Panc1 (cell line): Measurements from ENCODE around the gene SFMBT1. TPM values are rescaled to one million over a fixed set of nuclear protein-coding genes. Genes with fewer than 3 reads are reported as not detected.

Experiments used
- ATAC-seq: fragments of 200-7000 bp; cut with Tn5 transposase; 2 replicates; pipeline ENCODE4 v1.9.1; 2020; ENCODE audit warnings: mild to moderate bottlenecking, moderate library complexity
- BruUV-seq: library from RNA; stranded (reverse); fragments of 400-500 nt; replicated peaks from 2 replicates; lab custom pipeline; 2021; lab: Mats Ljungman, UMichigan
- CTCF ChIA-PET: fragments of 300-600 bp; sonication (Branson Sonifier 250); formaldehyde crosslinking; loops from one replicate; lab custom pipeline; 2022; ENCODE audit warnings: antibody characterized with exemption; lab: Charles Lee
- POLR2A ChIA-PET: fragments of 300-600 bp; sonication (Branson Sonifier 250); formaldehyde crosslinking; loops from one replicate; lab custom pipeline; 2022; ENCODE audit warnings: antibody characterized with exemption; lab: Charles Lee
- DNase-seq: peaks from one replicate; pipeline ENCODE4 v3.0.0-alpha.2; 2010; ENCODE audit warnings: low read depth, low spot score
- H3K27ac ChIP-seq: 2 replicates; pipeline ENCODE4 v1.5.1; 2011; ENCODE audit warnings: mild to moderate bottlenecking, low read length, inconsistent platforms
- H3K27me3 ChIP-seq: fragments of 200-500 bp; sonication (Bioruptor generic); 2 replicates; pipeline ENCODE4 v1.6.0; 2014; ENCODE audit warnings: low read length, inconsistent platforms; ENCODE audit not compliant: control insufficient read depth, insufficient read depth
- H3K36me3 ChIP-seq: fragments of 200-500 bp; sonication (Bioruptor generic); 2 replicates; pipeline ENCODE4 v1.5.1; 2014; ENCODE audit warnings: inconsistent platforms, mild to moderate bottlenecking, low read length, moderate library complexity; ENCODE audit not compliant: control insufficient read depth, insufficient read depth
- H3K4me1 ChIP-seq: 2 replicates; pipeline ENCODE4 v1.5.1; 2011; ENCODE audit warnings: inconsistent platforms, mild to moderate bottlenecking, low read length, moderate library complexity; ENCODE audit not compliant: control insufficient read depth, insufficient read depth
- H3K4me3 ChIP-seq, 2 experiments: 2 replicates each; pipeline ENCODE4 v1.5.1; 2011 to 2012; ENCODE audit warnings: low read depth in 2 of 2, low read length in 2 of 2, mild to moderate bottlenecking in 2 of 2, inconsistent platforms in 1 of 2, moderate library complexity in 1 of 2
- H3K9me3 ChIP-seq: fragments of 200-500 bp; sonication (Bioruptor generic); 2 replicates; pipeline ENCODE4 v1.5.1; 2014; ENCODE audit warnings: low read depth, mild to moderate bottlenecking, inconsistent platforms, low read length, moderate library complexity; ENCODE audit not compliant: control insufficient read depth, insufficient read depth
- POLR2AphosphoS5 ChIP-seq: IDR thresholded peaks from 2 replicates; pipeline ENCODE4 v1.6.1; 2012; ENCODE audit warnings: mild to moderate bottlenecking, low read depth, low read length, moderate library complexity
- SIN3A ChIP-seq: IDR thresholded peaks from 2 replicates; pipeline ENCODE4 v1.6.1; 2012; ENCODE audit warnings: low read depth, mild to moderate bottlenecking, low read length, moderate library complexity, borderline replicate concordance; ENCODE audit not compliant: insufficient read depth
- TCF7L2 ChIP-seq: IDR thresholded peaks from 2 replicates; pipeline ENCODE4 v1.6.1; 2011; ENCODE audit warnings: mild to moderate bottlenecking, low read depth, low read length, inconsistent platforms
- in situ Hi-C: cut with HindIII; loops from 2 replicates; pipeline ENCODE4 v1.10.0; 2016; ENCODE audit warnings: low sequenced_read_pairs, low pct_unique_long_range_greater_than_20kb
- intact Hi-C: fragments of 100-400 bp; cut with micrococcal nuclease; formaldehyde crosslinking; loops from one replicate; pipeline ENCODE4 v1.10.0; 2022; ENCODE audit not compliant: unreplicated experiment
- total RNA-seq: library from RNA; stranded (reverse); gene quantifications from one replicate; pipeline ENCODE4 v1.2.1, GENCODE V29; 2021; ENCODE audit not compliant: unreplicated experiment
- TF ChIP-seq, protein P1 (sequence below): fragments of 450-650 bp; IDR thresholded peaks from 2 replicates; pipeline ENCODE4 v1.5.1; 2017; ENCODE audit warnings: mild to moderate bottlenecking
- TF ChIP-seq, protein P2 (sequence below), 2 experiments: IDR thresholded peaks; 2 replicates each; pipeline ENCODE4 v1.6.1; 2011 to 2012; ENCODE audit warnings: low read depth in 2 of 2, control low read depth in 1 of 2, low read length in 1 of 2, mild to moderate bottlenecking in 1 of 2, moderate library complexity in 1 of 2; ENCODE audit not compliant: insufficient read depth in 1 of 2

SFMBT1 gene
- total RNA-seq, 1 experiment from 2014 or later: 24.4 TPM

DNA sequence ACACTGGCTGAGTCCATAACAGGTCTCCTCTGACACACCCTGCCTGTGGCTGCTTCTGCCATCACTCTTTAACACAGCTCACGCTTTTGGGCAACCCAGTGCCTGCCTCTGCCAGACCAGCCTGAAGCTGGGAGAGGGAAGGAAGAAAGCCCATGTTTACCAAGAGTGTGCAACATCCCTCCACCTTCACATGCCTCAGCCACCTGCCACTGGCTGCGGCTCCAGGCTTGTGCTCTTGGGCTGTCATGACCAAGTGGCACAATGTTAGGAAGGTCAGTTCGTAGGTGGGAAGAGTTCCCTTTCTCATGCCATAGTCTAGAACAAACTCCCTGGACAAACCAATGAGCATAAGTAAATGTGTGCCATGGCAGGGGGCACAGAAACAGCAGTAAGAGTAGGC is 168.8 kb downstream of the SFMBT1 start:
- intact Hi-C loops: no loop called here
- no peak for ATAC-seq
- POLR2A ChIA-PET: no interaction called here

DNA sequence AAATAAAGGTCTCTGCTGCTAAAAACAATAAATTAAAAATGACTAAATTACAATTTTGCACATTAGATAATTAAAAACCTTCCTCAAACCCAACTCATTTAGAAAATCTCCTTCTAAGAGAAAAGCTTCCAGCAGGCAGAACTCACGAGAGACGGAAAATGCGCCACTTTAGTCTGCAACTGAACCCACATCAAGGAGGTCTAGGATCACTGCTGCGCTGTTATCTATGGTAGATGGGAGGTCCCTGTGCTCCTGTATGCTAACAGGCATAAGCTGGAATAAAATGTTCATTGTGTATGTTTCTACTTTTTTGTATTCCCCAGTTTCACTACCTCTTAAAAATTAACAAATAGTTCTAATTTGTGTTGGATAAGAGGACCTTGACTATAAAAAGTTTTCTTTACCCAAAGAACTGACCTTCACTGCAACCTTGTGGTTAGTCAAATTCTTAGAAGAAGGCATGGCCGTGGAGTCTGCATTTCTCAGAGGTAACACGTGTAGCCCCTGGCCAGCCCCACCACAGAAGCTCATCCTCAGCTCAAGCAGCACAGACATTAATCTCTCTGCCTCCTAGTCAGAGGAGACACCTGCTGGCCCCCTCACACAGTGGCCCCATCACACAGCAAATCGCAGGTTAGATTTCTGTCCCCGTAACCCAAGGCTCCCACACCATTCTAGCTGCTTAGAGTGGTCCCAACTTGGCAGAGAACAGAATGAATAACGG is 170.8 kb downstream of the SFMBT1 start:
- TF ChIP-seq POLR2AphosphoS5 (no peak), SIN3A (no peak), TCF7L2 (no peak)
- TF ChIP-seq, protein P1, sequence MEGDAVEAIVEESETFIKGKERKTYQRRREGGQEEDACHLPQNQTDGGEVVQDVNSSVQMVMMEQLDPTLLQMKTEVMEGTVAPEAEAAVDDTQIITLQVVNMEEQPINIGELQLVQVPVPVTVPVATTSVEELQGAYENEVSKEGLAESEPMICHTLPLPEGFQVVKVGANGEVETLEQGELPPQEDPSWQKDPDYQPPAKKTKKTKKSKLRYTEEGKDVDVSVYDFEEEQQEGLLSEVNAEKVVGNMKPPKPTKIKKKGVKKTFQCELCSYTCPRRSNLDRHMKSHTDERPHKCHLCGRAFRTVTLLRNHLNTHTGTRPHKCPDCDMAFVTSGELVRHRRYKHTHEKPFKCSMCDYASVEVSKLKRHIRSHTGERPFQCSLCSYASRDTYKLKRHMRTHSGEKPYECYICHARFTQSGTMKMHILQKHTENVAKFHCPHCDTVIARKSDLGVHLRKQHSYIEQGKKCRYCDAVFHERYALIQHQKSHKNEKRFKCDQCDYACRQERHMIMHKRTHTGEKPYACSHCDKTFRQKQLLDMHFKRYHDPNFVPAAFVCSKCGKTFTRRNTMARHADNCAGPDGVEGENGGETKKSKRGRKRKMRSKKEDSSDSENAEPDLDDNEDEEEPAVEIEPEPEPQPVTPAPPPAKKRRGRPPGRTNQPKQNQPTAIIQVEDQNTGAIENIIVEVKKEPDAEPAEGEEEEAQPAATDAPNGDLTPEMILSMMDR: no peak
- TF ChIP-seq, protein P2, sequence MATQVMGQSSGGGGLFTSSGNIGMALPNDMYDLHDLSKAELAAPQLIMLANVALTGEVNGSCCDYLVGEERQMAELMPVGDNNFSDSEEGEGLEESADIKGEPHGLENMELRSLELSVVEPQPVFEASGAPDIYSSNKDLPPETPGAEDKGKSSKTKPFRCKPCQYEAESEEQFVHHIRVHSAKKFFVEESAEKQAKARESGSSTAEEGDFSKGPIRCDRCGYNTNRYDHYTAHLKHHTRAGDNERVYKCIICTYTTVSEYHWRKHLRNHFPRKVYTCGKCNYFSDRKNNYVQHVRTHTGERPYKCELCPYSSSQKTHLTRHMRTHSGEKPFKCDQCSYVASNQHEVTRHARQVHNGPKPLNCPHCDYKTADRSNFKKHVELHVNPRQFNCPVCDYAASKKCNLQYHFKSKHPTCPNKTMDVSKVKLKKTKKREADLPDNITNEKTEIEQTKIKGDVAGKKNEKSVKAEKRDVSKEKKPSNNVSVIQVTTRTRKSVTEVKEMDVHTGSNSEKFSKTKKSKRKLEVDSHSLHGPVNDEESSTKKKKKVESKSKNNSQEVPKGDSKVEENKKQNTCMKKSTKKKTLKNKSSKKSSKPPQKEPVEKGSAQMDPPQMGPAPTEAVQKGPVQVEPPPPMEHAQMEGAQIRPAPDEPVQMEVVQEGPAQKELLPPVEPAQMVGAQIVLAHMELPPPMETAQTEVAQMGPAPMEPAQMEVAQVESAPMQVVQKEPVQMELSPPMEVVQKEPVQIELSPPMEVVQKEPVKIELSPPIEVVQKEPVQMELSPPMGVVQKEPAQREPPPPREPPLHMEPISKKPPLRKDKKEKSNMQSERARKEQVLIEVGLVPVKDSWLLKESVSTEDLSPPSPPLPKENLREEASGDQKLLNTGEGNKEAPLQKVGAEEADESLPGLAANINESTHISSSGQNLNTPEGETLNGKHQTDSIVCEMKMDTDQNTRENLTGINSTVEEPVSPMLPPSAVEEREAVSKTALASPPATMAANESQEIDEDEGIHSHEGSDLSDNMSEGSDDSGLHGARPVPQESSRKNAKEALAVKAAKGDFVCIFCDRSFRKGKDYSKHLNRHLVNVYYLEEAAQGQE (IDR thresholded peaks at IDR 0.05; ENCODE audit: insufficient read depth in 1 of 2, low read depth in 2 of 2, low read length in 1 of 2): no peak
- DNase-seq (no peak), ATAC-seq (no peak)
- Histone ChIP-seq H3K9me3 (no peaks in the 10 kb centered on the region), H3K4me3 (no peak overlapping the region), H3K27me3 (no peaks in the 10 kb centered on the region), H3K4me1 (no peaks in the 10 kb centered on the region; the same call in 1 of the 2 replicates), H3K36me3 (no peaks in the 10 kb centered on the region), H3K27ac (no peak overlapping the region)
- in situ Hi-C loops: no loop called here
- ChIA-PET POLR2A (interaction anchor here (0.6 kb wide), 1 partner anchor 59 kb away, joined by 7 read pairs; no protein-coding TSS in a partner anchor), CTCF (interaction anchor here (0.6 kb wide), 1 partner anchor 54 kb away, joined by 3 read pairs; no protein-coding TSS in a partner anchor)
- intact Hi-C loops: no loop called here
- BruUV-seq: no TSS peak

More for the DNA sequence above, 168.8 kb downstream of the SFMBT1 start:
- in situ Hi-C loops: no loop called here
- BruUV-seq: no TSS peak
- CTCF ChIA-PET: no interaction called here
- Histone ChIP-seq H3K27ac (no peak overlapping the region), H3K9me3 (no peaks in the 10 kb centered on the region), H3K4me3 (no peak overlapping the region), H3K36me3 (no peaks in the 10 kb centered on the region), H3K4me1 (no peaks in the 10 kb centered on the region; the same call in 1 of the 2 replicates), H3K27me3 (no peaks in the 10 kb centered on the region)
- TF ChIP-seq TCF7L2 (no peak), SIN3A (no peak), POLR2AphosphoS5 (no peak)
- TF ChIP-seq, protein P1: no peak
- TF ChIP-seq, protein P2 (IDR thresholded peaks at IDR 0.05; ENCODE audit: insufficient read depth in 1 of 2, low read depth in 2 of 2, low read length in 1 of 2): no peak
- DNase-seq: no peak
